HG02763 (cell line): ENCODE measurements around the gene ETV7.
"Not testable (repeated sequence)": the region's sequence is repeated elsewhere in the genome, so short reads cannot be mapped to it uniquely, and the experiment has no call there.

Source experiments
- ATAC-seq: cut with Tn5 transposase; IDR thresholded peaks from one replicate; pipeline ENCODE4 v1.9.1; 2021; ENCODE audit warnings: mild to moderate bottlenecking, moderate library complexity; ENCODE audit not compliant: unreplicated experiment

ETV7 gene

GRCh38 chr6:36387440-36388303, at the start of gene ETV7:
ETV7 (minus strand) TSS chr6:36387669; CDS start chr6:36387541, 128 bp downstream.
- ATAC-seq = no peak

DNA sequence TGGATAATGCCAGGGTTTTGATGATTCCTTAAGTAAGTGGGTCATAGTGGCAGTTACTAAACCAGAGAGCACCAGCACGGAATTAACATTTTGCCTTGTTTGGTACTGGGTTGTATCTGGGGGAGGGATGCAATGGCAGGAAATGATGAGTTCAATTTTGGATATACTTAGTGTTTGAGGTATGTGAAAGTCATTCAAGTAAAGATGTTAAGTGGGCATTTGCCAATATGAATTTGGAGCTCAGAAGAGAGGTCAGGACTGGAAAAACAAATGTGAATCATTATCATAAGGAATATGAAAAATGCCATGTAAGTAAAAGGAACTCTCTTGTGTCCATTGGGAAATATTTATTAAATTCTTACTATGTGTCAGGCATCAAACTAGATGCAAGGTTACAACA, 49.0 kb upstream of the ETV7 start:
- ATAC-seq = no peak

DNA sequence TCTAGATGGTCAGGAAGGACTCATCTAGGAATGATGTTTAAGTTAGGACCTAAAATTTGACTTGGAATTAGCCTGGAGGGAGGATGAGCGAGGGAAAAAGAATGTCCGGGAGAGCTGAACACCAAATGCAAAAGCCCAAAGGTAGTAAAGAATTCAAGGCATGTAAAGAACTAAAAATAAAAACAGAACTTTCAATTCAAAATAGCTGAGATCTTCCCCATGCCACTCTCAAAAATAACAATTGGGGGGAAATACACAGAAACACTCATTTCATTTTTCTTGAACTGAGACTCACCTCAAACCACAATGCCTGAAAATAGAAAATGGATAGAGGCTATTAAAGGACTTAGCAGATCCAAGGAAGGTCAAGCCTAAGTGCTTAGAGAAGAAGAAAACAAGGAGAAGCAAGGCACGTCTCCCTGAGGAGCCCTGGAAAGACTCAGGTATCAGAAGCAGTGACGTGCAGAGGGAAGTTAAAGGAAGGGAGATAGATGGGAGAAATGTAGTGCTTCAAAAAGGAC, 44.7 kb upstream of the ETV7 start:
- no peak for ATAC-seq

GRCh38 chr6:36431197-36431596, 43.7 kb upstream of the ETV7 start:
- ATAC-seq = no peak

GRCh38 chr6:36430351-36430750, 42.9 kb upstream of the ETV7 start:
- no peak for ATAC-seq

- ATAC-seq = no peak
These were observed 41.4 kb upstream of the ETV7 start for GRCh38 chr6:36428911-36429310.

- no peak for ATAC-seq
These were observed 39.2 kb upstream of the ETV7 start for GRCh38 chr6:36426622-36427021.

DNA sequence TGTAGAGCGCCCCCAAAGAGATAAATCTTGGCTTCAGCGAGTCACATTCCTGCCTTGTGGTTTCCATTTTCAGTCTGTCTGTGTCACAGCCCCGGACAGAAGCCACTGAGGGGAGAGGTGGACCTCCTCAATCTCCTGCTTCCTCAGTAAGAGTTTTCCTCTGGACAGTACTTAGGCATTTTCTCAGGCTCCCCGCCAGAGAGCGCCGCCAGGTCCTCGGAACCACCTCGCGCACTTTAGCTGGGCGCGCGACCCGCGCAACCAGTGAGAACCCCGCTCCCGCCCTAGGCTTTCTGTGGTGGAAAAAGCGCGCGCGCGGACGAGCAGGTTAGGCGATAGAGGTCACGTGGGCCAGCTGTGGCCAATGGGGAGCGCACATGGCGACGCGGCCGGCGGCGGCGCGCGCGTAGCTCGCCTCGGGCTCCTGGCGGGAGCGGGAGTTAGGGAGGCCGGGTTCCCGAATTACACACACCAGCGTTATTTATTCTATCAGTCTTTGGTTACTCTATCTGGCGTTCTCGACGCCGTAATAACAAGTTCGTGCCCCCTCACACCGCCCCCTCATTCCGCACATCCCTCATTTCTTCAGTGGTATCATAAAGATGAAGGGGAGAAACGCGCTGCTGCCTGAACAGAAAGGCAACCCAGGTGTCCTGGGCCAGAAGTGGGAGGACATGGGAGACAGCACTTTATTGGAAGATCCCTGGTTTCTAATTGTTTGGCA, 35.8 kb upstream of the ETV7 start:
- peak; percentile 92 for ATAC-seq

DNA sequence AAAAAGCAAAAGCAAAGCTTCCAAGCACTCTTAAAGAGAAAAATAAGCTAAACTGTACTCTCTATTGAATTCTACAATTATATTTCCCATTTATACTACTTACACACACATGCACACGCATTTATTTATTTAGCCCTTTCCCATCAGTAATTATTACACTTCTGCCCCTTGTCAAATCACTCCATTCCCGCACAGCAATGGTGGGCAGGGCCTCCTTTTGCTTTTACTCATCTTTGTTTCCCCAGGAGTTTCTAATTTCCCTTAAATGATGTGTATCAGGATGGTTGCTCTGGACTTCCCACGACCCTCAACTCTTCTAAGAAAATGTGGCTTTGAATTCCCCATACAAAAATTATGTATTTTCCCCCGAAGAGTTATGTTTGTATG, 35.2 kb upstream of the ETV7 start:
- no peak for ATAC-seq

- ATAC-seq = no peak
These were observed 31.8 kb upstream of the ETV7 start for GRCh38 chr6:36419310-36419709.

DNA sequence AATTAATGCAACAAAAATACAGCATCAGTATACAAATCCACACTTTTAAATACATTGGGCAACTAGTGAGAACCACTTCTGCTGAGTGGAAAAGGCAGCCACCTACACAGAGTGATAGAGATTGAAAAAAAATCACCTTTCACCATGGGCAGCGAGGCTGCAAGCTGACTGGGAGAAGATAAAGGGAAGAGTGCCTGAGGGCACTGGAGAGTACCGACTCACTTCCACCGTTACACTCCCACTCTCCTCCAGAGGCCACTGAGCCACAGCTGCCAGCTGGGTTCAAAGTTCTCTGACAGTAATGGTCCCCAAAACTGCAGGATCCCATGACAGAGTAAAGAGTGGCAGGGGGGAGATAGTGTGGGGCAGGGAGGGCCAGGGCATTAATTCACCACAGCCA, 31.1 kb upstream of the ETV7 start:
- no peak for ATAC-seq

- no peak for ATAC-seq
These were observed 27.0 kb upstream of the ETV7 start for GRCh38 chr6:36414481-36414880.

DNA sequence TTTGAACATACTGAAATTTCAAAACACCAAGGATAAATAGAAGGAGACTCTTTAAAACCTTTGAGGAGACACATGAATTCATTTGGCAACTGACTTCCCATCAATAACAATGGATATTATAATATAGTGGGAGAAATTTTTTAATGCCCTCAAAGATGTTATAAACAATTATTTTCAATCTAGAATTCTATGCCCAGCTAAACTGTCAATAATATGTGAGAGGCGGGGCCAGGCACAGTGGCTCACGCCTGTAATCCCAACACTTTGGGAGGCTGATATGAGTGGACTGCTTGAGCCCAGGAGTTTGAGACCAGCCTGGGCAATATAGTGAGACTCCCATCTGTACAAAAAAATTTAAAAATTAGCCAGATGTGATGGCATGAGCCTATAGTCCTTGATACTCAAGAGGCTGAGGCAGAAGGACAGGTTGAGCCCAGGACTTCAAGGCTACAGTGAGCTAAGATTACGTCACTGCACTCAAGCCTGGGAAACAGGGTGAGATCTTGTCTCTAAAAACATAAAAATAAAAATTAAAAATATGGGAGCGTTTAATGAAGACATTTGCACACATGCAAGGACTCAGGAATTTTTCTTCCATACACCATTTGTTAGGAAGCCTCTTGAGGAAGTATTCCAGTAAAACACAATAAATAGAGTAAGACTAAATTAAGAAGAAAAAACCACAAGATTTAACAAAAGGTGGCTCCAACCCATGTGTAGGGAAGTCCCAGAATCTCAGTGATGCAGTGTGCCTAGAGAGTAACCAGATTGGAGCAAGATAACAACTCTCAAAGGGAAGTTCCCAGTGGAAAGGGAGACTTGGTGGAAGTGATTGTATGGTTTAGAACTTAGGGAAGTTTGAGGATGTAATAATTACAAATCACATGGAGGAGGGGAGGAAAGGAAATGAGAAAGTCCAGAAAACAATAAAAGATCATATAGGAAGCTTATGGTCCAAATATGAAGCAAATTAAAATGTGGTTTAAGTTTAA, 26.3 kb upstream of the ETV7 start:
- ATAC-seq = no peak

DNA sequence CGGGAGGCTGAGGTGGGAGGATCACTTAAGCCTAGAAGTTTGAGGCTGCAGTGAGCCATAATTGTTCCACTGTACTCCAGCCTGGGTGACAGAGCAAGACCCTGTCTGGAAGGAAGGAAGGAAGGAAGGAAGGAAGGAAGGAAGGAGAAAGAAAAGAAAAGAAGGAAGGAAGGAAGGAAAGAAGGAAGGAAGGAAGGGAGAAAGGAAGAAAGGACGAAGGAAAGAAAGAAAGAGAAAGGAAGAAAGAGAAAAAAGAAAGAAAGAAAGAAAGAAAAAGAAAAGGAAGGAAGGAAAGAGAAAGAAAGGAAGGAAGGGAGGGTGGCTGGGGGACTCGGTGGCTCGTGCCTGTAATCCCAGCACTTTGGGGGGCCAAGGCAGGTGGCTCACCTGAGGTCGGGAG, 22.2 kb upstream of the ETV7 start:
- not testable (repeated sequence) for ATAC-seq

DNA sequence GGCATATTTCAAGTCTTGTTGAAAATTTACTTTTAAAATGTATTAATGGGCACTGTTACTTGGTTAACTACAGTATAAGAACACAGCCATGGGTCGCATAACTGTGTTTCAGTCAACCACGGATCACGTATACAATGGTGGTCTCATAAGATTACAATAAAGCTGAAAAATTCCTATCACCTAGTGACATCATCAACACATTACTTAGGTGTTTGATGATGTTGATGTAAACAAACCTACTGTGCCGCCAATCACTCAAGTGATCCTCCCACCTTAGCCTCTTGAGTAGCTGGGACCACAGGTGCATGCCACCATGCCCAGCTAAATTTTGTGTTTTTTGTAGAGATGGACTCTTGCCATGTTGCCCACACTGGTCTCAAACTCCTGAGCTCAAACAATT, 16.7 kb upstream of the ETV7 start:
- no peak for ATAC-seq

DNA sequence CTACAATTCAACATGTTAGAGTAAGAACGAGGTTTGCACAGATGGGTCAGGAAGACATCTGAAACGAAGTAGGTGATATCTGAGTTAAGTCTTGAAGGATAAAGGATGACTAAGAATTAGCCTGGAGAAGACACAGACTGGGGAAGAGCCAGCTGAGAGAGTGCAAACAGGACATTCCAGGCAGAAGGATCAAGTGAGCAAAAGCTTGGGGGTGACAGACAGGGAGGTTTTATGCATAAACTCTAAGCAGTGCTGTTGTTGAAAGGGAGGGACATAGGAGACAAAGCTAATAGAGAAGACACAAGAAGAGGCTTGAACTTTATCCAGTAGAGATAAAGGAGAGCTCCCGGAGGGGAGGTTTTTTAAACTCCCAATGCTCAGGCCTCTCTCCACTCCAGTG, 15.0 kb upstream of the ETV7 start:
- no peak for ATAC-seq

DNA sequence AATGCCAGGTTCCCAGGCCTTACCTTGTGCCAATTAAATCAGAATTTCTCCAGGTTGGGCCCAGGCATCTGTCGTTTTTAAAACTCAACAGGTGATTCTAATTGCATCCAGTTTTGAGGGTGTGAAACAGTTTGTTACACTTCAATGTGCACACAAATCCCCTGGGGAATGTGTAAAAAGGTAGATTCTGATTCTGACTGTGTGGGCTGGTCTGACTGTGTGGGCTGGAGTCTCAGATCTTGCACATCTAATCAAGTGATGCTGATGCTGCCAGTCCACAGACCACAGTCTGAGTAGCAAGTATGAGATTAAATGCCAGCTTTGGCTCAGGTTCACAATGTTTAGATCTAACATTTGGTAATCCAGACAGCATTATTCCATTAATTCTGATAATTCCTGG, 12.5 kb upstream of the ETV7 start:
- ATAC-seq = no peak

- ATAC-seq = no peak
These were observed 5.2 kb upstream of the ETV7 start for GRCh38 chr6:36392621-36393020.

GRCh38 chr6:36389353-36389752, 1.9 kb upstream of the ETV7 start:
- ATAC-seq = no peak

DNA sequence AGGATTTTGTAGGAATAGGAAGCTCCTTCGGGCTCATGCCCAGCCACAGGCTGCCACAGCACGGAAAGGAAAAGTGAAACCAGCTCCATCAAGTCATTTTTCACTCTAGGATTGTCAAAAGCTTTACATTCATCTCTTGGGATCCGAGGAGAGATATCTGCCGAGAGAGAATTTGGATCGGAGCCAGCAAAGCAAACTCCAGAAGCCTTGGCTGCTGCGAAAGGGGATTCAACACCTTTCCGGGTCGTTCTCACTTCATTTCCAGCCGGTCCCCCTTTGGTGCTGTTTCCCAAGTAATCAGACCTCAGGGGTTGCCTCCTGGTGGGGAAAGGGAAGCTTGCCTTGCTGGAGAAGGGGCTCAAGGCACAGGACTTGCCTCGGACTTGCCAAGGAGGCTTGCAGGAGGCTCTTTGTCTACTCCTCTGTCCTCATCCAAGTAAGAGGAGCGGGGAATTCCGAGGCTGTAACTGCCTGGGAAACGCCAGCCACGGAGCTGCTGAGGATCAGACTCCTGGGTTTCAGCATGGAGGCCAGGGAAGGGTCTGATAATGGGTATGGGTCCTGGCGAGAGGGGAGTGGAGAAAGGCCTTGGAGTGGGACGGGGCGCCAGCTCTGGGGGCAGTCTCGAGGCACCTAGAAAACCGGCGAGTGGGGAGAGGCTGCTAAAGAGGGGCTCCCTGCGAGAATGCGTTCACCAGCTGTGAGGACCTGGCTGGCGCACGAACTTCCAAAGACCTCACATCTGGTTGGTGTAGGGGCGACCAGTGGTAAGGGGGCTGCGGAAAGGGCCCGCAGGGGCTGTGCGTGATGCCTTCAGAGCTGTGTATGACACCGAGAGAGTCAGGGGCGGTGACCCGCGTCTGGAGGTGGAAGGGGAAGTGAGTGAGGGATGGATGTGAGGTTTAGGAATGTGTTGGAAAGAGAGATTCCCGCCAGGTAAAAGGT, 702 bp downstream of the ETV7 start:
- no peak for ATAC-seq
